ENCODE data around the gene FIP1L1. TPM values are rescaled to one million over a fixed set of nuclear protein-coding genes. Genes with fewer than 3 reads are reported as not detected.

The FIP1L1 gene
- total and polyA plus RNA-seq, 9 of the 15 experiments (the other 6 are each of a cell fraction or from before 2014, with no cell fraction given), result 34.6 to 137 (median 72.0) TPM

DNA sequence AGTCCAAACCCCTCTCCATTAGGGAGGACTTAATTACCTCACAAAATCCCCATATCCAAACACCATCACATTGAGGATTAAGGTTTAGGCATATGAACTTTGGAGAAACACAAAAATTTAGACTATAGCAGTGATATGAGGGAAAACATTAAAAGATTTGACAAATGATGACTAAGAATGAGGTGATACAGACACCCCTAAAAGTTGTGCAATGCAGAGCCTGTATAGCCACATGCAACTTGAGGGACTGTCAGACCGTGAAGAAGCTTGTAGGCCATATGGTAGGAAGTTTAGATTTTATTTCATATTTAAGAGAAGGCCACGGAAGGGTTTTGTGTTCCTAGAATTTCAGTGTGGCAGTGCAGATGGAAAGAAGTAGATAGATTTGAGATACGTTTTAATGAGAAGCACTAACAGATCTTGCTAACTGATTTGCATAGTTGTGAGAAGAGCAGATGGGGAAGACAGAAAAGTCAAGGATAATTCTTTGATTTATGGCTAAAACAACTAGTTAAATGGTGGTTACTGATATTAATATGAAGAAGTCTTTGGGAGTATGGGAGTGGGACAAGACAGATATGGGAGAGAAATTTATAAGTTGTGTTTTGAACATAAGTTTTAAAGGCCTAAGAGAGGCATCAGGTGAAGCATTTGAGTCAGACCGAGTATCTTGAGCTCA is 5.5 kb upstream of the FIP1L1 start (continued):
- TF ChIP-seq, protein P1, sequence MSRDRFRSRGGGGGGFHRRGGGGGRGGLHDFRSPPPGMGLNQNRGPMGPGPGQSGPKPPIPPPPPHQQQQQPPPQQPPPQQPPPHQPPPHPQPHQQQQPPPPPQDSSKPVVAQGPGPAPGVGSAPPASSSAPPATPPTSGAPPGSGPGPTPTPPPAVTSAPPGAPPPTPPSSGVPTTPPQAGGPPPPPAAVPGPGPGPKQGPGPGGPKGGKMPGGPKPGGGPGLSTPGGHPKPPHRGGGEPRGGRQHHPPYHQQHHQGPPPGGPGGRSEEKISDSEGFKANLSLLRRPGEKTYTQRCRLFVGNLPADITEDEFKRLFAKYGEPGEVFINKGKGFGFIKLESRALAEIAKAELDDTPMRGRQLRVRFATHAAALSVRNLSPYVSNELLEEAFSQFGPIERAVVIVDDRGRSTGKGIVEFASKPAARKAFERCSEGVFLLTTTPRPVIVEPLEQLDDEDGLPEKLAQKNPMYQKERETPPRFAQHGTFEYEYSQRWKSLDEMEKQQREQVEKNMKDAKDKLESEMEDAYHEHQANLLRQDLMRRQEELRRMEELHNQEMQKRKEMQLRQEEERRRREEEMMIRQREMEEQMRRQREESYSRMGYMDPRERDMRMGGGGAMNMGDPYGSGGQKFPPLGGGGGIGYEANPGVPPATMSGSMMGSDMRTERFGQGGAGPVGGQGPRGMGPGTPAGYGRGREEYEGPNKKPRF (IDR thresholded peaks at IDR 0.05; ENCODE audit: low read depth, low read length), result no peak
- peak; percentile 47; the same call in 1 of the 2 replicates for TF ChIP-seq CEBPG (CRISPR knock-in tag; IDR thresholded peaks at IDR 0.05)
- peak; percentile 56 to 69 for TF ChIP-seq CEBPG (tag; conservative IDR thresholded peaks at IDR 0.05 in 1 of 2, IDR thresholded peaks at IDR 0.05 in 1 of 2)
- no peak for TF ChIP-seq DACH1 (IDR thresholded peaks at IDR 0.05; ENCODE audit: partially characterized antibody)
- TF ChIP-seq RFX7 (CRISPR knock-in tag; IDR thresholded peaks at IDR 0.05), result no peak
- no peak for TF ChIP-seq PRMT5 (CRISPR knock-in tag; IDR thresholded peaks at IDR 0.05)
- TF ChIP-seq PML (IDR thresholded peaks at IDR 0.05; ENCODE audit: low read length), result no peak
- TF ChIP-seq, protein P2, sequence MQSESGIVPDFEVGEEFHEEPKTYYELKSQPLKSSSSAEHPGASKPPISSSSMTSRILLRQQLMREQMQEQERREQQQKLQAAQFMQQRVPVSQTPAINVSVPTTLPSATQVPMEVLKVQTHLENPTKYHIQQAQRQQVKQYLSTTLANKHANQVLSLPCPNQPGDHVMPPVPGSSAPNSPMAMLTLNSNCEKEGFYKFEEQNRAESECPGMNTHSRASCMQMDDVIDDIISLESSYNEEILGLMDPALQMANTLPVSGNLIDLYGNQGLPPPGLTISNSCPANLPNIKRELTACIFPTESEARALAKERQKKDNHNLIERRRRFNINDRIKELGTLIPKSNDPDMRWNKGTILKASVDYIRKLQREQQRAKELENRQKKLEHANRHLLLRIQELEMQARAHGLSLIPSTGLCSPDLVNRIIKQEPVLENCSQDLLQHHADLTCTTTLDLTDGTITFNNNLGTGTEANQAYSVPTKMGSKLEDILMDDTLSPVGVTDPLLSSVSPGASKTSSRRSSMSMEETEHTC (IDR thresholded peaks at IDR 0.05), result no peak
- TF ChIP-seq ZNF780A (CRISPR knock-in tag; IDR thresholded peaks at IDR 0.05), result no peak
- TF ChIP-seq ZNF263 (CRISPR knock-in tag; IDR thresholded peaks at IDR 0.05; ENCODE audit: borderline replicate concordance), result no peak
- no peak for TF ChIP-seq FOXK1 (CRISPR knock-in tag; IDR thresholded peaks at IDR 0.05; ENCODE audit: borderline replicate concordance)
- TF ChIP-seq SMARCE1 (IDR thresholded peaks at IDR 0.05), result no peak
- TF ChIP-seq, protein P3, sequence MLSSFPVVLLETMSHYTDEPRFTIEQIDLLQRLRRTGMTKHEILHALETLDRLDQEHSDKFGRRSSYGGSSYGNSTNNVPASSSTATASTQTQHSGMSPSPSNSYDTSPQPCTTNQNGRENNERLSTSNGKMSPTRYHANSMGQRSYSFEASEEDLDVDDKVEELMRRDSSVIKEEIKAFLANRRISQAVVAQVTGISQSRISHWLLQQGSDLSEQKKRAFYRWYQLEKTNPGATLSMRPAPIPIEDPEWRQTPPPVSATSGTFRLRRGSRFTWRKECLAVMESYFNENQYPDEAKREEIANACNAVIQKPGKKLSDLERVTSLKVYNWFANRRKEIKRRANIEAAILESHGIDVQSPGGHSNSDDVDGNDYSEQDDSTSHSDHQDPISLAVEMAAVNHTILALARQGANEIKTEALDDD (IDR thresholded peaks at IDR 0.05), result peak; percentile 74
- TF ChIP-seq, protein P4, sequence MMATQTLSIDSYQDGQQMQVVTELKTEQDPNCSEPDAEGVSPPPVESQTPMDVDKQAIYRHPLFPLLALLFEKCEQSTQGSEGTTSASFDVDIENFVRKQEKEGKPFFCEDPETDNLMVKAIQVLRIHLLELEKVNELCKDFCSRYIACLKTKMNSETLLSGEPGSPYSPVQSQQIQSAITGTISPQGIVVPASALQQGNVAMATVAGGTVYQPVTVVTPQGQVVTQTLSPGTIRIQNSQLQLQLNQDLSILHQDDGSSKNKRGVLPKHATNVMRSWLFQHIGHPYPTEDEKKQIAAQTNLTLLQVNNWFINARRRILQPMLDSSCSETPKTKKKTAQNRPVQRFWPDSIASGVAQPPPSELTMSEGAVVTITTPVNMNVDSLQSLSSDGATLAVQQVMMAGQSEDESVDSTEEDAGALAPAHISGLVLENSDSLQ (IDR thresholded peaks at IDR 0.05), result peak; percentile 31; the same call in 1 of the 2 replicates
- TF ChIP-seq, protein P5, sequence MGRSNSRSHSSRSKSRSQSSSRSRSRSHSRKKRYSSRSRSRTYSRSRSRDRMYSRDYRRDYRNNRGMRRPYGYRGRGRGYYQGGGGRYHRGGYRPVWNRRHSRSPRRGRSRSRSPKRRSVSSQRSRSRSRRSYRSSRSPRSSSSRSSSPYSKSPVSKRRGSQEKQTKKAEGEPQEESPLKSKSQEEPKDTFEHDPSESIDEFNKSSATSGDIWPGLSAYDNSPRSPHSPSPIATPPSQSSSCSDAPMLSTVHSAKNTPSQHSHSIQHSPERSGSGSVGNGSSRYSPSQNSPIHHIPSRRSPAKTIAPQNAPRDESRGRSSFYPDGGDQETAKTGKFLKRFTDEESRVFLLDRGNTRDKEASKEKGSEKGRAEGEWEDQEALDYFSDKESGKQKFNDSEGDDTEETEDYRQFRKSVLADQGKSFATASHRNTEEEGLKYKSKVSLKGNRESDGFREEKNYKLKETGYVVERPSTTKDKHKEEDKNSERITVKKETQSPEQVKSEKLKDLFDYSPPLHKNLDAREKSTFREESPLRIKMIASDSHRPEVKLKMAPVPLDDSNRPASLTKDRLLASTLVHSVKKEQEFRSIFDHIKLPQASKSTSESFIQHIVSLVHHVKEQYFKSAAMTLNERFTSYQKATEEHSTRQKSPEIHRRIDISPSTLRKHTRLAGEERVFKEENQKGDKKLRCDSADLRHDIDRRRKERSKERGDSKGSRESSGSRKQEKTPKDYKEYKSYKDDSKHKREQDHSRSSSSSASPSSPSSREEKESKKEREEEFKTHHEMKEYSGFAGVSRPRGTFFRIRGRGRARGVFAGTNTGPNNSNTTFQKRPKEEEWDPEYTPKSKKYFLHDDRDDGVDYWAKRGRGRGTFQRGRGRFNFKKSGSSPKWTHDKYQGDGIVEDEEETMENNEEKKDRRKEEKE (IDR thresholded peaks at IDR 0.05; ENCODE audit: borderline replicate concordance in 1 of 2, control insufficient read depth in 1 of 2, low read depth in 2 of 2, low read length in 1 of 2), result no peak
- no peak for TF ChIP-seq ZNF316 (IDR thresholded peaks at IDR 0.05)
- no peak for TF ChIP-seq BCL6 (CRISPR knock-in tag; IDR thresholded peaks at IDR 0.05)
- no peak for TF ChIP-seq ERF (CRISPR knock-in tag; IDR thresholded peaks at IDR 0.05)
- TF ChIP-seq MCM2 (IDR thresholded peaks at IDR 0.05; ENCODE audit: low read depth), result no peak
- TF ChIP-seq, protein P6, sequence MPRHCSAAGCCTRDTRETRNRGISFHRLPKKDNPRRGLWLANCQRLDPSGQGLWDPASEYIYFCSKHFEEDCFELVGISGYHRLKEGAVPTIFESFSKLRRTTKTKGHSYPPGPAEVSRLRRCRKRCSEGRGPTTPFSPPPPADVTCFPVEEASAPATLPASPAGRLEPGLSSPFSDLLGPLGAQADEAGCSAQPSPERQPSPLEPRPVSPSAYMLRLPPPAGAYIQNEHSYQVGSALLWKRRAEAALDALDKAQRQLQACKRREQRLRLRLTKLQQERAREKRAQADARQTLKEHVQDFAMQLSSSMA (CRISPR knock-in tag; IDR thresholded peaks at IDR 0.05), result no peak

Data from K562 (cell line).